ENCODE measurements around the gene PGAM5. TPM values are rescaled to one million over a fixed set of nuclear protein-coding genes. Genes with fewer than 3 reads are reported as not detected.

The PGAM5 gene
- total RNA-seq, 5 donors from 2014 or later (not counting 1 experiment from before 2014, with no cell fraction given) = 21.3 to 32.4 (median 31.5) TPM

GRCh38 chr12:132710043-132710404 lies 618 bp upstream of the PGAM5 start:
- Mint-ChIP-seq H3K9me3 (peaks cover 0 to 14% (median 13%) of the 10 kb centered on the region in 3 donors), H3K27ac (peak overlapping the region; percentile 90), H3K4me1 (peaks cover 21 to 32% (median 25%) of the 10 kb centered on the region in 3 donors), H3K27me3 (no peaks in the 10 kb centered on the region), H3K36me3 (peaks cover 14% of the 10 kb centered on the region), H3K4me3 (peak overlapping the region; percentile 83 to 89 (median 88))
- H3K36me3 ChIP-seq (ENCODE audit: control insufficient read depth in 2 of 2, extremely low read depth in 1 of 2, insufficient read depth in 1 of 2, low read length in 1 of 2) = peaks cover 8 to 9% of the 10 kb centered on the region in 2 donors
- peaks cover 9 to 23% of the 10 kb centered on the region in 2 experiments for H3K4me1 ChIP-seq (ENCODE audit: control insufficient read depth in 1 of 2, extremely low read depth in 1 of 2, insufficient read depth in 2 of 2, low read length in 2 of 2)
- peak overlapping the region; percentile 96 for H3K27ac ChIP-seq (ENCODE audit: low read length)
- DNase-seq = peak in 4 of 35 experiments; percentile 3 to 9 (median 6)
- no peak for ATAC-seq (replicated peaks in 1 of 4)
- H3K4me3 ChIP-seq (ENCODE audit: control insufficient read depth in 1 of 2, extremely low read depth in 1 of 2, low read length in 1 of 2) = peak overlapping the region; percentile 54 to 85
- no peaks in the 10 kb centered on the region for H3K27me3 ChIP-seq (replicated peaks in 1 of 2; ENCODE audit: control insufficient read depth in 2 of 2, extremely low read depth in 1 of 2, insufficient read depth in 2 of 2, low read length in 1 of 2)
- ChIA-PET POLR2A (no interaction called here), CTCF (no interaction called here)
- H3K9me3 ChIP-seq = no peaks in the 10 kb centered on the region
- 9% methylated on average over 26 of the region's 26 CpGs for WGBS (ENCODE audit: insufficient coverage)

- H3K4me1 ChIP-seq (ENCODE audit: control insufficient read depth in 1 of 2, extremely low read depth in 1 of 2, insufficient read depth in 2 of 2, low read length in 2 of 2) = peaks cover 9 to 23% of the 10 kb centered on the region in 2 experiments
- Mint-ChIP-seq H3K27ac (peak overlapping the region in 1 of 2 donors; percentile 11), H3K9me3 (peaks cover 0 to 14% (median 13%) of the 10 kb centered on the region in 3 donors), H3K4me3 (peak overlapping the region; percentile 76 to 89 (median 77)), H3K4me1 (peaks cover 21 to 32% (median 25%) of the 10 kb centered on the region in 3 donors), H3K36me3 (peaks cover 14% of the 10 kb centered on the region), H3K27me3 (no peaks in the 10 kb centered on the region)
- POLR2A ChIA-PET = interaction anchor here in 1 of 2 donors (0.5 kb wide), 1 partner anchor 32 kb away, joined by 4 read pairs; no protein-coding TSS in a partner anchor
- DNase-seq (peak in 8 of 35 experiments; percentile 1 to 30 (median 8)), ATAC-seq (replicated peaks in 1 of 4) (peak in 3 of 4 experiments; percentile 1 to 12 (median 6))
- 6% methylated on average over 47 of the region's 59 CpGs for WGBS (ENCODE audit: insufficient coverage)
- no peaks in the 10 kb centered on the region for H3K27me3 ChIP-seq (replicated peaks in 1 of 2; ENCODE audit: control insufficient read depth in 2 of 2, extremely low read depth in 1 of 2, insufficient read depth in 2 of 2, low read length in 1 of 2)
- no peaks in the 10 kb centered on the region for H3K9me3 ChIP-seq
- H3K27ac ChIP-seq (ENCODE audit: low read length) = no peak overlapping the region
- CTCF ChIA-PET = no interaction called here
- H3K4me3 ChIP-seq (ENCODE audit: control insufficient read depth in 1 of 2, extremely low read depth in 1 of 2, low read length in 1 of 2) = peak overlapping the region; percentile 64 to 70
- H3K36me3 ChIP-seq (ENCODE audit: control insufficient read depth in 2 of 2, extremely low read depth in 1 of 2, insufficient read depth in 1 of 2, low read length in 1 of 2) = peaks cover 11 to 17% of the 10 kb centered on the region in 2 donors
Measured at GRCh38 chr12:132711080-132711843, 620 bp downstream of the PGAM5 start.

- H3K27ac ChIP-seq (ENCODE audit: low read length) = no peak overlapping the region
- peaks cover 0 to 5% (median 4%) of the 10 kb centered on the region in 3 donors for H3K9me3 Mint-ChIP-seq
- WGBS (ENCODE audit: insufficient coverage) = 71% methylated on average over 2 of the region's 2 CpGs
- H3K4me3 ChIP-seq (ENCODE audit: control insufficient read depth in 1 of 2, extremely low read depth in 1 of 2, low read length in 1 of 2) = no peak overlapping the region
- peak overlapping the region in 2 of 3 donors; percentile 28 to 40 for H3K4me3 Mint-ChIP-seq
- no peaks in the 10 kb centered on the region for H3K27me3 ChIP-seq (replicated peaks in 1 of 2; ENCODE audit: control insufficient read depth in 2 of 2, extremely low read depth in 1 of 2, insufficient read depth in 2 of 2, low read length in 1 of 2)
- POLR2A ChIA-PET = no interaction called here
- H3K4me1 ChIP-seq (ENCODE audit: control insufficient read depth in 1 of 2, extremely low read depth in 1 of 2, insufficient read depth in 2 of 2, low read length in 2 of 2) = peaks cover 9 to 23% of the 10 kb centered on the region in 2 experiments
- peaks cover 21 to 29% (median 25%) of the 10 kb centered on the region in 3 donors for H3K4me1 Mint-ChIP-seq
- ATAC-seq (replicated peaks in 1 of 4) (no peak), DNase-seq (no peak)
- peaks cover 14% of the 10 kb centered on the region for H3K36me3 Mint-ChIP-seq
- H3K27me3 Mint-ChIP-seq = no peaks in the 10 kb centered on the region
- no peaks in the 10 kb centered on the region for H3K9me3 ChIP-seq
- CTCF ChIA-PET = no interaction called here
- peak overlapping the region in 1 of 2 donors; percentile 11 for H3K27ac Mint-ChIP-seq
- H3K36me3 ChIP-seq (ENCODE audit: control insufficient read depth in 2 of 2, extremely low read depth in 1 of 2, insufficient read depth in 1 of 2, low read length in 1 of 2) = peaks cover 14 to 33% of the 10 kb centered on the region in 2 donors
Measured at GRCh38 chr12:132713123-132713522, 2.5 kb downstream of the PGAM5 start.

GRCh38 chr12:132715874-132716273 lies 5.2 kb downstream of the PGAM5 start:
- DNase-seq (no peak), ATAC-seq (replicated peaks in 1 of 4) (no peak)
- H3K4me3 Mint-ChIP-seq = no peak overlapping the region
- H3K4me1 Mint-ChIP-seq = peaks cover 15 to 23% (median 21%) of the 10 kb centered on the region in 3 donors
- no peaks in the 10 kb centered on the region for H3K27me3 Mint-ChIP-seq
- Histone ChIP-seq H3K4me3 (ENCODE audit: control insufficient read depth in 1 of 2, extremely low read depth in 1 of 2, low read length in 1 of 2) (no peak overlapping the region), H3K4me1 (ENCODE audit: control insufficient read depth in 1 of 2, extremely low read depth in 1 of 2, insufficient read depth in 2 of 2, low read length in 2 of 2) (peaks cover 9 to 12% of the 10 kb centered on the region in 2 experiments), H3K36me3 (ENCODE audit: control insufficient read depth in 2 of 2, extremely low read depth in 1 of 2, insufficient read depth in 1 of 2, low read length in 1 of 2) (peaks cover 23 to 52% of the 10 kb centered on the region in 2 donors), H3K27ac (ENCODE audit: low read length) (no peak overlapping the region), H3K27me3 (replicated peaks in 1 of 2; ENCODE audit: control insufficient read depth in 2 of 2, extremely low read depth in 1 of 2, insufficient read depth in 2 of 2, low read length in 1 of 2) (no peaks in the 10 kb centered on the region), H3K9me3 (no peaks in the 10 kb centered on the region)
- CTCF ChIA-PET = no interaction called here
- no peak overlapping the region for H3K27ac Mint-ChIP-seq
- H3K9me3 Mint-ChIP-seq = no peaks in the 10 kb centered on the region
- WGBS (ENCODE audit: insufficient coverage) = 98% methylated on average over 8 of the region's 9 CpGs
- peaks cover 27% of the 10 kb centered on the region for H3K36me3 Mint-ChIP-seq
- POLR2A ChIA-PET = no interaction called here

GRCh38 chr12:132716356-132716755 lies 5.7 kb downstream of the PGAM5 start:
- no peak for DNase-seq
- H3K27me3 ChIP-seq (replicated peaks in 1 of 2; ENCODE audit: control insufficient read depth in 2 of 2, extremely low read depth in 1 of 2, insufficient read depth in 2 of 2, low read length in 1 of 2) = no peaks in the 10 kb centered on the region
- Mint-ChIP-seq H3K9me3 (no peaks in the 10 kb centered on the region), H3K27me3 (no peaks in the 10 kb centered on the region), H3K4me1 (peaks cover 15 to 22% (median 20%) of the 10 kb centered on the region in 3 donors), H3K36me3 (peaks cover 30% of the 10 kb centered on the region), H3K27ac (no peak overlapping the region), H3K4me3 (no peak overlapping the region)
- no peak for ATAC-seq (replicated peaks in 1 of 4)
- no peak overlapping the region for H3K4me3 ChIP-seq (ENCODE audit: control insufficient read depth in 1 of 2, extremely low read depth in 1 of 2, low read length in 1 of 2)
- ChIA-PET POLR2A (no interaction called here), CTCF (no interaction called here)
- no peak overlapping the region for H3K27ac ChIP-seq (ENCODE audit: low read length)
- peaks cover 8 to 10% of the 10 kb centered on the region in 2 experiments for H3K4me1 ChIP-seq (ENCODE audit: control insufficient read depth in 1 of 2, extremely low read depth in 1 of 2, insufficient read depth in 2 of 2, low read length in 2 of 2)
- H3K9me3 ChIP-seq = no peaks in the 10 kb centered on the region
- H3K36me3 ChIP-seq (ENCODE audit: control insufficient read depth in 2 of 2, extremely low read depth in 1 of 2, insufficient read depth in 1 of 2, low read length in 1 of 2) = peaks cover 23 to 56% of the 10 kb centered on the region in 2 donors
- 99% methylated on average over 9 of the region's 11 CpGs for WGBS (ENCODE audit: insufficient coverage)

GRCh38 chr12:132717011-132717410 lies 6.4 kb downstream of the PGAM5 start:
- H3K27ac Mint-ChIP-seq = no peak overlapping the region
- Histone ChIP-seq H3K27ac (ENCODE audit: low read length) (no peak overlapping the region), H3K9me3 (no peaks in the 10 kb centered on the region), H3K4me3 (ENCODE audit: control insufficient read depth in 1 of 2, extremely low read depth in 1 of 2, low read length in 1 of 2) (no peak overlapping the region), H3K27me3 (replicated peaks in 1 of 2; ENCODE audit: control insufficient read depth in 2 of 2, extremely low read depth in 1 of 2, insufficient read depth in 2 of 2, low read length in 1 of 2) (no peaks in the 10 kb centered on the region), H3K36me3 (ENCODE audit: control insufficient read depth in 2 of 2, extremely low read depth in 1 of 2, insufficient read depth in 1 of 2, low read length in 1 of 2) (peaks cover 26 to 59% of the 10 kb centered on the region in 2 donors), H3K4me1 (ENCODE audit: control insufficient read depth in 1 of 2, extremely low read depth in 1 of 2, insufficient read depth in 2 of 2, low read length in 2 of 2) (peaks cover 2 to 5% of the 10 kb centered on the region in 2 experiments)
- H3K27me3 Mint-ChIP-seq = no peaks in the 10 kb centered on the region
- DNase-seq (no peak), ATAC-seq (replicated peaks in 1 of 4) (no peak)
- ChIA-PET POLR2A (no interaction called here), CTCF (interaction anchor here in 1 of 2 donors (0.6 kb wide), 1 partner anchor 101 kb away, joined by 8 read pairs; no protein-coding TSS in a partner anchor)
- H3K9me3 Mint-ChIP-seq = no peaks in the 10 kb centered on the region
- peaks cover 13 to 18% (median 15%) of the 10 kb centered on the region in 3 donors for H3K4me1 Mint-ChIP-seq
- H3K36me3 Mint-ChIP-seq = peaks cover 30% of the 10 kb centered on the region
- 94% methylated on average over 13 of the region's 17 CpGs for WGBS (ENCODE audit: insufficient coverage)
- H3K4me3 Mint-ChIP-seq = no peak overlapping the region
